Gastrocnemius medialis (tissue), 4 donors: ENCODE results near the gene NVL. TPM values are rescaled to one million over a fixed set of nuclear protein-coding genes. Genes with fewer than 3 reads are reported as not detected.

Experiments used
- ATAC-seq, 2 donors: fragments of 150-250 bp; one replicate each; pipeline ENCODE4 v1.9.1; 2016
- DNase-seq, 2 donors: peaks; one replicate each; pipeline ENCODE4 v3.0.0-alpha.2; 2019
- H3K27ac ChIP-seq, 4 donors: fragments of 200-600 bp; sonication (generic); 1 replicate in 1 of 4; 2 replicates in 3 of 4; pipeline ENCODE4 v1.5.1; 2016 to 2018; ENCODE audit warnings: mild to moderate bottlenecking in 2 of 4, moderate library complexity in 1 of 4
- H3K27me3 ChIP-seq, 3 donors: fragments of 200-600 bp; sonication (generic) in 2 of 3; 1 replicate in 1 of 3; 2 replicates in 2 of 3; pipeline versions ENCODE4 v1.5.1 to v1.6.0; 2016 to 2019; ENCODE audit warnings: mild to moderate bottlenecking in 1 of 3, moderate library complexity in 1 of 3
- H3K36me3 ChIP-seq, 2 donors: fragments of 200-600 bp; sonication (generic) in 1 of 2; one replicate each; pipeline ENCODE4 v1.5.1; 2017 to 2018
- H3K4me1 ChIP-seq, 2 donors: fragments of 200-600 bp; sonication (generic) in 1 of 2; one replicate each; pipeline ENCODE4 v1.5.1; 2016 to 2017; ENCODE audit warnings: mild to moderate bottlenecking in 2 of 2
- H3K4me3 ChIP-seq, 4 donors: fragments of 200-600 bp; sonication (generic) in 3 of 4; 1 replicate in 1 of 4; 2 replicates in 3 of 4; pipeline ENCODE4 v1.5.1; 2016 to 2019; ENCODE audit warnings: mild to moderate bottlenecking in 2 of 4
- H3K9me3 ChIP-seq, 3 donors: fragments of 200-600 bp; sonication (generic) in 2 of 3; 1 replicate in 1 of 3; 2 replicates in 2 of 3; pipeline ENCODE4 v1.5.1; 2016 to 2019
- POLR2A ChIP-seq, 2 donors: fragments of 450-650 bp; IDR thresholded peaks; one replicate each; pipeline ENCODE4 v1.6.1; 2017; ENCODE audit warnings: antibody characterized with exemption in 2 of 2, mild to moderate bottlenecking in 2 of 2, moderate library complexity in 2 of 2
- in situ Hi-C, 4 donors: fragments of 200-750 bp; cut with MboI; loops; one replicate each; pipeline versions ENCODE4 v1.15.0 to v1.8.0; 2017; ENCODE audit warnings: low sequenced_read_pairs in 4 of 4
- intact Hi-C: fragments of 100-400 bp; cut with DNase I; formaldehyde crosslinking; loops from one replicate; pipeline ENCODE4 v1.15.1; 2023; ENCODE audit warnings: low total_unique reads
- total RNA-seq, 4 donors: library from RNA; depleted of rRNA; stranded (reverse); fragments of >200 nt; gene quantifications; one replicate each; pipeline versions ENCODE4 v1.1.0 to v1.2.3, GENCODE V29; 2016
- TF ChIP-seq, protein P1 (sequence below), 5 experiments: fragments of 450-650 bp in 3 of 5; fragments of 200-600 bp in 2 of 5; sonication (generic) in 2 of 5; IDR thresholded peaks in 4 of 5; conservative IDR thresholded peaks in 1 of 5; 1 replicate in 4 of 5; 2 replicates in 1 of 5; pipeline ENCODE4 v1.5.1; 2016 to 2019; ENCODE audit warnings: antibody characterized with exemption in 5 of 5, mild to moderate bottlenecking in 3 of 5, moderate library complexity in 3 of 5

Gene NVL
- total RNA-seq, 4 donors from 2014 or later = 6.5 to 32.5 (median 7.7) TPM

DNA sequence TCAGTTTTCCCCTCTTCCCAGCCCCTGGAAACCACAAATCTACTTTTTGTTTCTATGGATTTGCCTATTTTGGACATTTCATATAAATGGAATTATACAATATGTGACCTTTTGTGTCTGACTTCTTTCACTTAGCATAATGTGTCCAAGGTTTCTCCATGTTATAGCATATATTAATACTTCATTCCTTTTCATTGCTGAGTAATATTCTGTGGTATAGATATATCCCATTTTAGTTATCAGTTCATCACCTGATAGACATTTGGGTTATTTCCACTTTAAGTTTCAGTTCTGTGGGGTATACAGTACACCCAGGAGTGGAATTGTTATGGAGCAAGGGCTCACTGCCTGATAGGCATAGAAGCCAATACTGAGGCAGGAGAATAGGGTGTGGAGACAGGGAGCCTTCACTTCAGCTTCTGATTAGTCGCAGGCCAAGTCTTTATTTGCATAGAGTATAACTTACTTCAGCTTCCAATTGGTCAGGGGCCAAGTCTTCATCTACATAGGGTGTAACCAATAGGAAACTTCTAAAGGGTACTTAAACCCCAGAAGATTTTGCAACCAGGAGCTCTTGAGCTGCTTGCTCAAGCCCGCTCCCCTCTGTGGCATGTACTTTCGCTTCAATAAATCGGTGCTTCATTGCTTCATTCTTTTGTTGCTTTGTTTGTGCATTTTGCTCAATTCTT lies 8.3 kb upstream of the NVL start:
- Histone ChIP-seq H3K36me3 (no peaks in the 10 kb centered on the region), H3K4me1 (no peaks in the 10 kb centered on the region), H3K27ac (no peak overlapping the region), H3K27me3 (peaks cover 0 to 10% (median 3%) of the 10 kb centered on the region in 3 donors), H3K9me3 (no peaks in the 10 kb centered on the region), H3K4me3 (no peak overlapping the region)
- ATAC-seq = no peak
- TF ChIP-seq POLR2A (IDR thresholded peaks at IDR 0.05) = no peak
- TF ChIP-seq, protein P1, sequence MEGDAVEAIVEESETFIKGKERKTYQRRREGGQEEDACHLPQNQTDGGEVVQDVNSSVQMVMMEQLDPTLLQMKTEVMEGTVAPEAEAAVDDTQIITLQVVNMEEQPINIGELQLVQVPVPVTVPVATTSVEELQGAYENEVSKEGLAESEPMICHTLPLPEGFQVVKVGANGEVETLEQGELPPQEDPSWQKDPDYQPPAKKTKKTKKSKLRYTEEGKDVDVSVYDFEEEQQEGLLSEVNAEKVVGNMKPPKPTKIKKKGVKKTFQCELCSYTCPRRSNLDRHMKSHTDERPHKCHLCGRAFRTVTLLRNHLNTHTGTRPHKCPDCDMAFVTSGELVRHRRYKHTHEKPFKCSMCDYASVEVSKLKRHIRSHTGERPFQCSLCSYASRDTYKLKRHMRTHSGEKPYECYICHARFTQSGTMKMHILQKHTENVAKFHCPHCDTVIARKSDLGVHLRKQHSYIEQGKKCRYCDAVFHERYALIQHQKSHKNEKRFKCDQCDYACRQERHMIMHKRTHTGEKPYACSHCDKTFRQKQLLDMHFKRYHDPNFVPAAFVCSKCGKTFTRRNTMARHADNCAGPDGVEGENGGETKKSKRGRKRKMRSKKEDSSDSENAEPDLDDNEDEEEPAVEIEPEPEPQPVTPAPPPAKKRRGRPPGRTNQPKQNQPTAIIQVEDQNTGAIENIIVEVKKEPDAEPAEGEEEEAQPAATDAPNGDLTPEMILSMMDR (IDR thresholded peaks at IDR 0.05 in 4 of 5, conservative IDR thresholded peaks at IDR 0.05 in 1 of 5) = no peak
- in situ Hi-C loops (loop anchor here in 3 of 4 donors (10.0 to 25.0 kb wide), 4 partner anchors 117 to 226 kb away; partner anchors contain the start of gene FBXO28 (in 2 of the 3)), intact Hi-C loops (no loop called here)
- DNase-seq = no peak

DNA sequence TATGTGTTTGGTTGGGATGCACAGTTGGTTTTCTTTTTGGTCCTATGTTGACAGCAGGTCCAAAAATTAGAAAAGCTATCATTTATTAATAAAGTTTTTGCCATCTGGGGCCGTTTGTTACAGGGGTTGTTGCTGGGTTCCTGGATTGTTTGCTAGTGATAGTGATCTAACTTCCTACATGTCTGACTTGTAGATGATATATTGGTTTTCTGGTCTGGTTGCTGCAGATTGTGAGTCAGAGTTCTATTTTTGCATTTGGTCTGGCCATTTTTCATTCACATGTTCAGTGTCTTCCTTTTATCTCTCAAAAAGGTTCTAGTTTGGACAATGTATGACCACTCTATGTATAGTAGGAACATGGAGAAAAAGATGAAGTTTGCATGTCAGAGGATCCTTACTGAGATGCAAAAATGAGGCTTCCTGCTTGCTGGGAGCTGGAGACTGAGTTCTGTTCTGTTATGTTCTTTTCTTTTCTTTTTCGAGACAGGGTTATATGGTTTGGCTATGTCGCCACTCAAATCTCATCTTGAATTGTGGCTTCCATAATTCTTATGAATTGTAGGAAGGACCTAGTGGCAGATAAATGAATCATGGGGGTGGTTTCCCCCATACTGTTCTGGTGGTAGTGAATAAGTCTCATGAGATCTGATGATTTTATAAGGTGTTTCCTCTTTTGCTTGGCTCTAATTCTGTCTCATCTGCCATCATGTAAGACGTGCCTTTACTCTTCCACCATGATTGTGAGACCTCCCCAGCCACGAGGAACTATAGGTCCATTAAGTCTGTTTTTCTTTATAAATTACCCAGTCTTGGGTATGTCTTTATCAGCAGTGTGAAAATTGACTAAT lies 4.2 kb upstream of the NVL start:
- ATAC-seq (no peak), DNase-seq (no peak)
- Histone ChIP-seq H3K9me3 (no peaks in the 10 kb centered on the region), H3K27me3 (no peaks in the 10 kb centered on the region), H3K4me1 (peaks cover 7 to 9% of the 10 kb centered on the region in 2 donors), H3K36me3 (no peaks in the 10 kb centered on the region), H3K27ac (no peak overlapping the region), H3K4me3 (no peak overlapping the region)
- in situ Hi-C loops = loop anchor here in 3 of 4 donors (10.0 to 25.0 kb wide), 4 partner anchors 121 to 222 kb away; partner anchors contain the start of gene FBXO28 (in 2 of the 3)
- intact Hi-C loops = no loop called here
- TF ChIP-seq, protein P1 (IDR thresholded peaks at IDR 0.05 in 4 of 5, conservative IDR thresholded peaks at IDR 0.05 in 1 of 5) = no peak
- no peak for TF ChIP-seq POLR2A (IDR thresholded peaks at IDR 0.05)

DNA sequence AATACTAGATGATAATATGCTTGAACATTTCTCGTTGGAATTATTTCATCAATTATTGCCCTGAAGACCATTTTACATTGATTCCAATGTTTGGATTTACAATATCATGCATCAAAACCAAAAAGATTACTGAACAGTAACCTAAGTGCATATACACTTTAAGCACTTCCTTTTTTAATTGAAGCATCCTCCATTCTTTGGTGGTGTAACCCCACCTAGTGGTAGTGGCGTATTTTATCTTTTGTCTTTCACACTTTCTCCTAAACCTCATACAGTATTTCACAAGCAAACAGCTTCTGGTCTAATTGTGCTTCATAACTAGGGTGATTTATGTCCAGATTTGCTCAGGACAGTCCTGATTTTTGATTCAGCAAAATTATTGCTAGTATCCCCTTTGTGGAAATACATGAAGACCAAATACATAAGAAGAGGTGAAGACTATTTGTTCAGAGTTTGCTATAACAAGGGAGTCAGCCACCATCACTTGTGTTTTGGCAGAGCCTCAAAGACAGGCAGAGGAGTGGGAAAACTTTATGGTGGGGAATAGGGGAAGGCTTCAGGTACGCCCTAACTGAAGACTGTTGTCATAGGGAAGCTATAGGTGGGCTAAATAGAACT lies 3.4 kb upstream of the NVL start:
- DNase-seq (no peak), ATAC-seq (no peak)
- no peak overlapping the region for H3K4me3 ChIP-seq
- no peaks in the 10 kb centered on the region for H3K9me3 ChIP-seq
- peaks cover 14 to 17% of the 10 kb centered on the region in 2 donors for H3K4me1 ChIP-seq
- no peaks in the 10 kb centered on the region for H3K36me3 ChIP-seq
- H3K27ac ChIP-seq = no peak overlapping the region
- intact Hi-C loops = no loop called here
- TF ChIP-seq, protein P1 (IDR thresholded peaks at IDR 0.05 in 4 of 5, conservative IDR thresholded peaks at IDR 0.05 in 1 of 5) = peak; percentile 20 to 60 (median 51)
- no peak for TF ChIP-seq POLR2A (IDR thresholded peaks at IDR 0.05)
- no peaks in the 10 kb centered on the region for H3K27me3 ChIP-seq
- in situ Hi-C loops = loop anchor here in 3 of 4 donors (10.0 to 25.0 kb wide), 4 partner anchors 121 to 221 kb away; partner anchors contain the start of gene FBXO28 (in 2 of the 3)

DNA sequence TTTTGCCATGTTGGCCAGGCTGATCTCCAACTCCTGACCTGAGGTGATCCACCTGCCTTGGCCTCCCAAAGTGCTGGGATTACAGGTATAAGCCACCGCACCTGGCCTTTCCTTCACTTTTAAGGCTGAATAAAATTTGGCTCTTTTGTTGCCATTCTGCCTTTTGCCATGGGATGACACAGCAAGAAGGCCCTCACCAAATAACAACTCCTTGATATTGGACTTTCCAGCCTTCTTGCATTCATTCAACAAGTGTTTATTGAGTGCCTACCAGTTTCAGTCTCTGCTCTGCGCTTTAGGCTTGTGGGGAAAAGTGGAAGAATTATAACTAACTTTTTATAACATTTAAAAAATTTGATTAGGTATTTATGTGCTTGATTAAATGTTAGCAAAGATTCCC lies 1.9 kb upstream of the NVL start:
- in situ Hi-C loops = loop anchor here in 3 of 4 donors (10.0 to 25.0 kb wide), 4 partner anchors 123 to 220 kb away; partner anchors contain the start of gene FBXO28 (in 2 of the 3)
- no peak for ATAC-seq
- Histone ChIP-seq H3K27me3 (no peaks in the 10 kb centered on the region), H3K27ac (no peak overlapping the region), H3K4me1 (peaks cover 17 to 19% of the 10 kb centered on the region in 2 donors), H3K9me3 (no peaks in the 10 kb centered on the region), H3K4me3 (no peak overlapping the region), H3K36me3 (peaks cover 0 to 4% of the 10 kb centered on the region in 2 donors)
- TF ChIP-seq POLR2A (IDR thresholded peaks at IDR 0.05) = no peak
- TF ChIP-seq, protein P1 (IDR thresholded peaks at IDR 0.05 in 4 of 5, conservative IDR thresholded peaks at IDR 0.05 in 1 of 5) = no peak
- intact Hi-C loops = no loop called here
- no peak for DNase-seq
